WTC11 (cell line): ENCODE data around the gene MMP23B. TPM values are rescaled to one million over a fixed set of nuclear protein-coding genes. Genes with fewer than 3 reads are reported as not detected.

Experiments
- ATAC-seq: fragments of 200-7000 bp; cut with Tn5 transposase; 2 replicates; pipeline ENCODE4 v1.10.0; 2021; ENCODE audit warnings: mild to moderate bottlenecking, moderate library complexity
- CTCF ChIA-PET: fragments of 300-600 bp; sonication (Branson Sonifier 250); formaldehyde crosslinking; loops from one replicate; lab custom pipeline; 2021; ENCODE audit warnings: antibody characterized with exemption; lab: Charles Lee
- POLR2A ChIA-PET: fragments of 350-600 bp; sonication (Branson Sonifier 250); formaldehyde crosslinking; loops from one replicate; lab custom pipeline; 2021; ENCODE audit warnings: antibody characterized with exemption; lab: Charles Lee
- DNase-seq: peaks from one replicate; pipeline ENCODE4 v3.0.0; 2021; ENCODE audit warnings: low spot score
- H3K27ac Mint-ChIP-seq: 2 replicates; pipeline ENCODE4 v1.8.0; 2021; ENCODE audit warnings: mixed read lengths
- H3K27me3 Mint-ChIP-seq: 2 replicates; pipeline ENCODE4 v1.8.0; 2021; ENCODE audit warnings: low read depth, mild to moderate bottlenecking, moderate library complexity, mixed read lengths
- H3K36me3 Mint-ChIP-seq: 2 replicates; pipeline ENCODE4 v1.8.0; 2021; ENCODE audit warnings: mixed read lengths
- H3K4me1 Mint-ChIP-seq: 2 replicates; pipeline ENCODE4 v1.8.0; 2022; ENCODE audit warnings: mixed read lengths
- H3K4me3 Mint-ChIP-seq: 2 replicates; pipeline ENCODE4 v1.8.0; 2021; ENCODE audit warnings: mild to moderate bottlenecking, moderate library complexity, mixed read lengths
- H3K9me3 Mint-ChIP-seq: 2 replicates; pipeline ENCODE4 v1.8.0; 2021; ENCODE audit warnings: mixed read lengths
- CBFB ChIP-seq: sonication (generic); formaldehyde crosslinking; IDR thresholded peaks from 2 replicates; pipeline ENCODE4 v1.8.1; 2022; ENCODE audit warnings: mild to moderate bottlenecking, low read depth, missing genetic modification reagents
- EMX1 ChIP-seq: fragments of 250-450 bp; sonication (Bioruptor Pico); IDR thresholded peaks from 2 replicates; pipeline ENCODE4 v1.8.0; 2021; ENCODE audit warnings: mild to moderate bottlenecking
- ERG ChIP-seq: fragments of 250-450 bp; sonication (Bioruptor Pico); IDR thresholded peaks from 2 replicates; pipeline ENCODE4 v1.8.0; 2021; ENCODE audit warnings: mild to moderate bottlenecking
- ETV6 ChIP-seq: sonication (generic); formaldehyde crosslinking; IDR thresholded peaks from 2 replicates; pipeline ENCODE4 v1.8.1; 2022; ENCODE audit warnings: mild to moderate bottlenecking, missing genetic modification reagents
- HMGA2 ChIP-seq: fragments of 250-450 bp; sonication (Bioruptor Pico); IDR thresholded peaks from 2 replicates; pipeline ENCODE4 v1.4.0; 2021; ENCODE audit warnings: mild to moderate bottlenecking, moderate library complexity
- HMGXB4 ChIP-seq: sonication (generic); formaldehyde crosslinking; IDR thresholded peaks from 2 replicates; pipeline ENCODE4 v1.8.1; 2023; ENCODE audit warnings: mild to moderate bottlenecking, moderate library complexity, missing genetic modification reagents
- NR3C1 ChIP-seq: sonication (generic); formaldehyde crosslinking; conservative IDR thresholded peaks from 2 replicates; pipeline ENCODE4 v1.8.1; 2023; ENCODE audit warnings: low read depth, mild to moderate bottlenecking, missing genetic modification reagents
- OVOL2 ChIP-seq: fragments of 250-450 bp; sonication (Bioruptor Pico); IDR thresholded peaks from 2 replicates; pipeline ENCODE4 v1.9.0; 2021; ENCODE audit warnings: mild to moderate bottlenecking, borderline replicate concordance
- SMAD3 ChIP-seq: sonication (generic); formaldehyde crosslinking; IDR thresholded peaks from 2 replicates; pipeline ENCODE4 v1.8.0; 2022; ENCODE audit warnings: missing genetic modification reagents, mild to moderate bottlenecking, borderline replicate concordance
- STAT6 ChIP-seq: sonication (generic); formaldehyde crosslinking; conservative IDR thresholded peaks from 2 replicates; pipeline ENCODE4 v1.8.1; 2023; ENCODE audit warnings: mild to moderate bottlenecking, low read depth, missing genetic modification reagents, moderate library complexity
- USF1 ChIP-seq: sonication (generic); formaldehyde crosslinking; IDR thresholded peaks from 2 replicates; pipeline ENCODE4 v1.8.0; 2022; ENCODE audit warnings: mild to moderate bottlenecking, missing genetic modification reagents
- ZNF121 ChIP-seq: sonication (generic); formaldehyde crosslinking; IDR thresholded peaks from 2 replicates; pipeline ENCODE4 v1.8.0; 2023; ENCODE audit warnings: missing genetic modification reagents
- ZNF138 ChIP-seq: sonication (generic); formaldehyde crosslinking; conservative IDR thresholded peaks from 2 replicates; pipeline ENCODE4 v1.8.1; 2022; ENCODE audit warnings: mild to moderate bottlenecking, moderate library complexity, missing genetic modification reagents
- ZNF423 ChIP-seq: fragments of 250-450 bp; sonication (Bioruptor Pico); IDR thresholded peaks from 2 replicates; pipeline ENCODE4 v2.1.2; 2022; ENCODE audit warnings: mild to moderate bottlenecking, moderate library complexity
- ZNF512 ChIP-seq: sonication (generic); formaldehyde crosslinking; IDR thresholded peaks from 2 replicates; pipeline ENCODE4 v1.8.1; 2022; ENCODE audit warnings: missing genetic modification reagents, borderline replicate concordance
- total RNA-seq: library from RNA; stranded (reverse); gene quantifications from 3 replicates; pipeline ENCODE4 v1.2.3, GENCODE V29; 2021

The MMP23B gene
- total RNA-seq, 1 experiment from 2014 or later: 20.0 TPM

GRCh38 chr1:1601564-1602303 lies 30.2 kb upstream of the MMP23B start:
- H3K9me3 Mint-ChIP-seq: no peaks in the 10 kb centered on the region
- ATAC-seq: no peak
- no peak for TF ChIP-seq OVOL2 (CRISPR knock-in tag)
- no peak for TF ChIP-seq ERG (CRISPR knock-in tag)
- TF ChIP-seq ZNF138 (CRISPR knock-in tag): no peak
- no peak for TF ChIP-seq EMX1 (CRISPR knock-in tag)
- TF ChIP-seq ZNF121: no peak
- no peak for TF ChIP-seq ZNF423 (CRISPR knock-in tag)
- no peak for TF ChIP-seq HMGXB4 (CRISPR knock-in tag)
- no peak for TF ChIP-seq ZNF512 (CRISPR knock-in tag)
- TF ChIP-seq NR3C1: no peak
- no peak for TF ChIP-seq USF1
- no peak for TF ChIP-seq SMAD3 (CRISPR knock-in tag)
- TF ChIP-seq ETV6 (CRISPR knock-in tag): no peak
- no peak for TF ChIP-seq STAT6
- ChIA-PET CTCF (no interaction called here), POLR2A (no interaction called here)
- H3K4me3 Mint-ChIP-seq: no peak overlapping the region
- peaks cover 10% of the 10 kb centered on the region; the same call in 1 of the 2 replicates for H3K4me1 Mint-ChIP-seq
- H3K36me3 Mint-ChIP-seq: no peaks in the 10 kb centered on the region
- no peak overlapping the region for H3K27ac Mint-ChIP-seq
- H3K27me3 Mint-ChIP-seq: peaks cover 25% of the 10 kb centered on the region
- DNase-seq: no peak

- no peak overlapping the region for H3K27ac Mint-ChIP-seq
- DNase-seq (no peak), ATAC-seq (no peak)
- H3K9me3 Mint-ChIP-seq: no peaks in the 10 kb centered on the region
- CTCF ChIA-PET: no interaction called here
- TF ChIP-seq HMGA2 (CRISPR knock-in tag) (no peak), CBFB (CRISPR knock-in tag) (no peak)
- H3K36me3 Mint-ChIP-seq: no peaks in the 10 kb centered on the region
- POLR2A ChIA-PET: no interaction called here
- H3K4me3 Mint-ChIP-seq: no peak overlapping the region
- peaks cover 10% of the 10 kb centered on the region; the same call in 1 of the 2 replicates for H3K4me1 Mint-ChIP-seq
- H3K27me3 Mint-ChIP-seq: peaks cover 25% of the 10 kb centered on the region
Observed at GRCh38 chr1:1602304-1602967, 29.5 kb upstream of the MMP23B start.
